H1 (cell line): ENCODE measurements around the gene TSR1. TPM values are rescaled to one million over a fixed set of nuclear protein-coding genes. Genes with fewer than 3 reads are reported as not detected.

Experiments
- BCL11A ChIP-seq, 2 experiments: IDR thresholded peaks; one replicate each; pipeline ENCODE4 v1.6.1; 2011; ENCODE audit warnings: low read depth in 2 of 2, low read length in 2 of 2, mild to moderate bottlenecking in 2 of 2
- CHD1 ChIP-seq: IDR thresholded peaks from 2 replicates; pipeline ENCODE4 v1.6.1; 2012; ENCODE audit warnings: low read depth, low read length, improper control_type of control experiment
- CTBP2 ChIP-seq: IDR thresholded peaks from 2 replicates; pipeline ENCODE4 v1.7.0; 2011; ENCODE audit warnings: borderline replicate concordance, mild to moderate bottlenecking, moderate library complexity, mixed read lengths, low read length; ENCODE audit not compliant: insufficient read depth, insufficient read length
- EZH2 ChIP-seq: fragments of 200-600 bp; sonication (generic); IDR thresholded peaks from 2 replicates; pipeline ENCODE4 v1.7.1; 2012; ENCODE audit warnings: low read depth, mild to moderate bottlenecking, moderate library complexity, low read length, inconsistent platforms; ENCODE audit not compliant: severe bottlenecking
- RFX5 ChIP-seq: IDR thresholded peaks from 2 replicates; pipeline ENCODE4 v1.6.1; 2011; ENCODE audit warnings: low read depth, low read length, improper control_type of control experiment, borderline replicate concordance
- SP2 ChIP-seq: IDR thresholded peaks from 2 replicates; pipeline ENCODE4 v1.6.1; 2012; ENCODE audit warnings: mild to moderate bottlenecking, low read length, inconsistent platforms
- polyA plus RNA-seq, 7 experiments: library from polyadenylated mRNA; depleted of rRNA in 3 of 7; stranded (reverse) in 5 of 7; unstranded in 2 of 7; fragments of >200 nt in 5 of 7; fragments of 200-250 nt in 2 of 7; gene quantifications; 1 replicate in 5 of 7; 2 replicates in 1 of 7; 4 replicates in 1 of 7; pipeline versions ENCODE4 v1.2.1 to v1.2.3, GENCODE V29; 2011 to 2013; ENCODE audit warnings: missing spikeins in 2 of 7, mixed read lengths in 2 of 7
- total RNA-seq: library from RNA; stranded (reverse); fragmentation: NEBNext Ultra II Directional; extraction: Animal tissue kit (Norgen Biotek cat#: 25700); gene quantifications from 2 replicates; pipeline ENCODE4 v1.2.1, GENCODE V29; 2021

The TSR1 gene
- total and polyA plus RNA-seq, 2 of the 8 experiments (the other 6 are each of a cell fraction or from before 2014, with no cell fraction given): 14.5 to 69.7 TPM

DNA sequence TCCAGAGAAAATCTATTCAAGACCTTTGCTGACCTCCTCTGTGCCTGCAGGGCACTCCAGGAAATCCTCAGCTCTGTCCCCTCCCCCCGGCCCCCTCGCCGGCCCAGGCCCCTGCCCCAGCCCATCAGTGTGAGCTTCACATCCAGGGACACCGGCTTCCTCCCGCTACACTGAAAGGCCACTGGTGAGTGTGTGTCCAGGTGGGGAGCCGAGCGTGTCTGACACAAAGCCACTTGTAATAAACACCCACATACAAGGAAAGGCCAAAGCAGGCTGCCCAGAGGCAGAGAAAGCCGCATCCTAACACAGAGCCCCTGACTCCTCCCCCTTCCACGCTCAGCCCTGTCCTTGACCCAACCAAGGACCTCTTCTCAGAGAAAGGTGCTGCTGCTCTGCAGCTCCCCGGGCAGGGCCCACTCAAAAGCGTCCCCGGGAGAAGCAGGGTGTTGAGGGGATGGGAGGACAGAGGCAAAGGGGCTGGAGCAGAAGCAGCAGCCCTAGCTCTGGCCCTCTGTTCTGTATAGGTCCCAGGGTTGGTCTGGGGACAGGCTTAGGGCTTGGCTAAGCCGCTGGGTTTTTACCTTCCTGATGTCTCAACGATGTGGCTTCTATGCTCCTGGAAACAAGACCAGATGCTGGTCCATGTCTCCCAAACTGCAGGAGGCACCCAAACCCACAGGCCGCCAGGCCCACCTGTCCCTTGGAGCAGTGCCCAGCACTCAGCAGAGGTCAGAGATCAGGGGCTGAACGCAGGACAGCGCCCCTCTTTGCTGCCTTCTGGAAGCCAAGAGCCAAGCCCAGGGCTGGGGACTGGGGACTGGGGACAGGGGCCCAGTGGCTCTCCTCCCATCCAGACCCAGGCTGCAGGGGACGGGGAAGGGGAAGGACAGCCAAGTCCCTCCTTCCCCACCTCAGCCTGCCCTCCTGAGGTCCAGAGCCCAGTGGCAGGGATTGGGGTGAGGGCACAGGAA is 49.3 kb upstream of the TSR1 start (continued):
- TF ChIP-seq EZH2 (no peak), CHD1 (no peak), CTBP2 (no peak), SP2 (no peak), RFX5 (no peak), BCL11A (IDR thresholded peaks at IDR 0.05; ENCODE audit: low read depth in 2 of 2, low read length in 2 of 2) (no peak)
